Measurements from ENCODE around the gene SLC25A47. TPM values are rescaled to one million over a fixed set of nuclear protein-coding genes. Genes with fewer than 3 reads are reported as not detected.
A peak's percentile ranks its signal among the peaks of the same experiment; 100 is the strongest.

Gene SLC25A47
- total and polyA plus RNA-seq, 2 of the 4 experiments (the other 2 are of a cell fraction) = not detected

DNA sequence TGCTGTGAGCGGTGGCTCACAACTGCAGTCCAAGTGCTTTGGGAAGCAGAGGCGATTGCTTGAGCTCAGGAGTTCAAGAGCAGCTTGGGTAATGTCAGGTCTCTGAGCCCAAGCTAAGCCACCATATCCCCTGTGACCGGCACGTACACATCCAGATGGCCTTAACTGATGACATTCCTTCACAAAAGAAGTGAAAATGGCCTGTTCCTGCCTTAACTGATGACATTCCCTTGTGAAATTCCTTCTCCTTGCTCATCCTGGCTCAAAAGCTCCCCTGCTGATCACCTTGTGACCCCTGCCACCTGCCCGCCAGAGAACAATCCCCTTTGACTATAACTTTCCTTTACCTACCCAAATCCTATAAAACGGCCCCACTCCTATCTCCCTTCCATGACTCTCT lies 48.6 kb downstream of the SLC25A47 start:
- no TSS peak for BruUV-seq (replicated peaks)
- ChIA-PET CTCF (interaction anchor here (0.6 kb wide), 1 partner anchor 30 kb away, joined by 3 read pairs; no protein-coding TSS in a partner anchor), POLR2A (ENCODE audit: unreplicated experiment) (no interaction called here)
- Histone ChIP-seq H4K5ac (ENCODE audit: low read depth, low read length) (no peak overlapping the region), H4K20me1 (ENCODE audit: insufficient read depth, low read length) (peaks cover 11% of the 10 kb centered on the region; the same call in 1 of the 2 replicates), H2AFZ (replicated peaks; ENCODE audit: low read length, poor library complexity) (no peak overlapping the region), H4K8ac (ENCODE audit: low read depth in 2 of 2, low read length in 2 of 2) (no peak overlapping the region), H2BK15ac (ENCODE audit: low read depth, low read length) (no peak overlapping the region), H3K9me1 (ENCODE audit: insufficient read depth, low read length) (peaks cover 17% of the 10 kb centered on the region), H3K18ac (ENCODE audit: low read depth, low read length) (no peak overlapping the region; the same call in 1 of the 2 replicates), H4K91ac (ENCODE audit: insufficient read depth, low read depth, low read length) (no peak overlapping the region), H2AK5ac (ENCODE audit: low read depth, low read length) (peak overlapping the region; percentile 62; the same call in 1 of the 2 replicates), H3K56ac (ENCODE audit: extremely low read depth, insufficient read depth, low read length) (no peak overlapping the region), H3K27me3 (ENCODE audit: control insufficient read depth, insufficient read depth, low read length) (no peaks in the 10 kb centered on the region), H2AK9ac (replicated peaks; ENCODE audit: low read depth, low read length, poor library complexity) (no peak overlapping the region), H3K9me3 (ENCODE audit: control insufficient read depth, insufficient read depth, low read length) (no peaks in the 10 kb centered on the region), H3K4me1 (ENCODE audit: control insufficient read depth, insufficient read depth, low read length) (peaks cover 13% of the 10 kb centered on the region), H3K4ac (ENCODE audit: low read depth, low read length) (no peak overlapping the region), H2BK5ac (ENCODE audit: low read depth, low read length, poor library complexity, severe bottlenecking) (no peak overlapping the region), H3K4me2 (ENCODE audit: low read depth, low read length) (peak overlapping the region; percentile 50; the same call in 1 of the 2 replicates), H3K23ac (ENCODE audit: low read depth, low read length) (no peak overlapping the region), H3K79me1 (ENCODE audit: low read depth in 1 of 2, low read length in 2 of 2) (peaks cover 27 to 72% of the 10 kb centered on the region in 2 experiments), H3K4me3 (ENCODE audit: insufficient read depth, low read depth, low read length) (no peak overlapping the region), H3K36me3 (ENCODE audit: control insufficient read depth, insufficient read depth, low read length) (peaks cover 31% of the 10 kb centered on the region), H3K9ac (ENCODE audit: low read depth, low read length) (peak overlapping the region; percentile 17; the same call in 1 of the 2 replicates), H3K27ac (ENCODE audit: insufficient read depth, low read length) (no peak overlapping the region; the same call in 1 of the 2 replicates), H2BK20ac (ENCODE audit: low read depth, low read length) (no peak overlapping the region), H2BK120ac (ENCODE audit: low read depth, low read length) (no peak overlapping the region), H3K14ac (replicated peaks; ENCODE audit: low read depth, low read length) (no peak overlapping the region)
- in situ Hi-C loops (cut with MboI; ENCODE audit: low sequenced_read_pairs) (no loop called here), dilution Hi-C loops (cut with HindIII; ENCODE audit: low sequenced_read_pairs, unreplicated experiment) (no loop called here), intact Hi-C loops (cut with micrococcal nuclease) (no loop called here)
- DNase-seq (no peak), ATAC-seq (ENCODE audit: low read depth) (no peak)
- TF ChIP-seq CEBPB (IDR thresholded peaks at IDR 0.05; ENCODE audit: low read depth, low read length) = no peak
- TF ChIP-seq, protein P1, sequence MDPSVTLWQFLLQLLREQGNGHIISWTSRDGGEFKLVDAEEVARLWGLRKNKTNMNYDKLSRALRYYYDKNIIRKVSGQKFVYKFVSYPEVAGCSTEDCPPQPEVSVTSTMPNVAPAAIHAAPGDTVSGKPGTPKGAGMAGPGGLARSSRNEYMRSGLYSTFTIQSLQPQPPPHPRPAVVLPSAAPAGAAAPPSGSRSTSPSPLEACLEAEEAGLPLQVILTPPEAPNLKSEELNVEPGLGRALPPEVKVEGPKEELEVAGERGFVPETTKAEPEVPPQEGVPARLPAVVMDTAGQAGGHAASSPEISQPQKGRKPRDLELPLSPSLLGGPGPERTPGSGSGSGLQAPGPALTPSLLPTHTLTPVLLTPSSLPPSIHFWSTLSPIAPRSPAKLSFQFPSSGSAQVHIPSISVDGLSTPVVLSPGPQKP (IDR thresholded peaks at IDR 0.05; ENCODE audit: borderline replicate concordance, low read depth, low read length) = no peak
- TF ChIP-seq, protein P2, sequence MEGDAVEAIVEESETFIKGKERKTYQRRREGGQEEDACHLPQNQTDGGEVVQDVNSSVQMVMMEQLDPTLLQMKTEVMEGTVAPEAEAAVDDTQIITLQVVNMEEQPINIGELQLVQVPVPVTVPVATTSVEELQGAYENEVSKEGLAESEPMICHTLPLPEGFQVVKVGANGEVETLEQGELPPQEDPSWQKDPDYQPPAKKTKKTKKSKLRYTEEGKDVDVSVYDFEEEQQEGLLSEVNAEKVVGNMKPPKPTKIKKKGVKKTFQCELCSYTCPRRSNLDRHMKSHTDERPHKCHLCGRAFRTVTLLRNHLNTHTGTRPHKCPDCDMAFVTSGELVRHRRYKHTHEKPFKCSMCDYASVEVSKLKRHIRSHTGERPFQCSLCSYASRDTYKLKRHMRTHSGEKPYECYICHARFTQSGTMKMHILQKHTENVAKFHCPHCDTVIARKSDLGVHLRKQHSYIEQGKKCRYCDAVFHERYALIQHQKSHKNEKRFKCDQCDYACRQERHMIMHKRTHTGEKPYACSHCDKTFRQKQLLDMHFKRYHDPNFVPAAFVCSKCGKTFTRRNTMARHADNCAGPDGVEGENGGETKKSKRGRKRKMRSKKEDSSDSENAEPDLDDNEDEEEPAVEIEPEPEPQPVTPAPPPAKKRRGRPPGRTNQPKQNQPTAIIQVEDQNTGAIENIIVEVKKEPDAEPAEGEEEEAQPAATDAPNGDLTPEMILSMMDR (conservative IDR thresholded peaks at IDR 0.05; ENCODE audit: low read depth, low read length) = no peak
- TF ChIP-seq POLR2A (IDR thresholded peaks at IDR 0.05; ENCODE audit: low read depth, low read length) = no peak
- TF ChIP-seq, protein P3, sequence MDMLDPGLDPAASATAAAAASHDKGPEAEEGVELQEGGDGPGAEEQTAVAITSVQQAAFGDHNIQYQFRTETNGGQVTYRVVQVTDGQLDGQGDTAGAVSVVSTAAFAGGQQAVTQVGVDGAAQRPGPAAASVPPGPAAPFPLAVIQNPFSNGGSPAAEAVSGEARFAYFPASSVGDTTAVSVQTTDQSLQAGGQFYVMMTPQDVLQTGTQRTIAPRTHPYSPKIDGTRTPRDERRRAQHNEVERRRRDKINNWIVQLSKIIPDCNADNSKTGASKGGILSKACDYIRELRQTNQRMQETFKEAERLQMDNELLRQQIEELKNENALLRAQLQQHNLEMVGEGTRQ (IDR thresholded peaks at IDR 0.05; ENCODE audit: low read depth, low read length) = no peak
- TF ChIP-seq RCOR1 (IDR thresholded peaks at IDR 0.05; ENCODE audit: insufficient replicate concordance, low read length) = no peak
- no peak for TF ChIP-seq MAZ (IDR thresholded peaks at IDR 0.05; ENCODE audit: borderline replicate concordance, low read depth, low read length)
- no peak for TF ChIP-seq RFX5 (IDR thresholded peaks at IDR 0.05; ENCODE audit: low read depth, low read length)
- no peak for TF ChIP-seq CHD1 (IDR thresholded peaks at IDR 0.05; ENCODE audit: low read depth, low read length)
- no peak for TF ChIP-seq FOS (IDR thresholded peaks at IDR 0.05; ENCODE audit: low read depth, low read length)
- no peak for TF ChIP-seq MXI1 (IDR thresholded peaks at IDR 0.05; ENCODE audit: borderline replicate concordance, low read depth, low read length)
- TF ChIP-seq BHLHE40 (IDR thresholded peaks at IDR 0.05; ENCODE audit: low read depth, low read length) = no peak
- WGBS, 2 experiments (ENCODE audit: extremely low coverage in 2 of 2, insufficient read length in 1 of 2) = 88% methylated on average over 6 of the region's 6 CpGs; no CpG with 5 or more reads in 1 of the 2 experiments
